Osteocyte (in vitro differentiated cells): ENCODE measurements around the gene MYO5C. TPM values are rescaled to one million over a fixed set of nuclear protein-coding genes. Genes with fewer than 3 reads are reported as not detected.

Source experiments
- DNase-seq: peaks from one replicate; pipeline ENCODE4 v3.0.0; 2021; ENCODE audit warnings: mixed read lengths; ENCODE audit not compliant: unreplicated experiment; ENCODE audit errors: extremely low spot score
- H3K27ac Mint-ChIP-seq: one replicate; pipeline ENCODE4 v1.8.0; 2021; ENCODE audit warnings: mild to moderate bottlenecking, mixed read lengths; ENCODE audit not compliant: unreplicated experiment
- H3K27me3 Mint-ChIP-seq: one replicate; pipeline ENCODE4 v1.8.0; 2021; ENCODE audit warnings: mixed read lengths; ENCODE audit not compliant: unreplicated experiment
- H3K36me3 Mint-ChIP-seq: one replicate; pipeline ENCODE4 v1.8.0; 2021; ENCODE audit warnings: mixed read lengths; ENCODE audit not compliant: unreplicated experiment
- H3K4me1 Mint-ChIP-seq: one replicate; pipeline ENCODE4 v1.8.0; 2021; ENCODE audit warnings: mixed read lengths; ENCODE audit not compliant: unreplicated experiment
- H3K4me3 Mint-ChIP-seq: one replicate; pipeline ENCODE4 v1.8.0; 2021; ENCODE audit warnings: mild to moderate bottlenecking, moderate library complexity, mixed read lengths; ENCODE audit not compliant: unreplicated experiment
- H3K9me3 Mint-ChIP-seq: one replicate; pipeline ENCODE4 v1.8.0; 2021; ENCODE audit warnings: mixed read lengths; ENCODE audit not compliant: unreplicated experiment
- total RNA-seq: library from RNA; stranded (reverse); gene quantifications from 2 replicates; pipeline ENCODE4 v1.2.1, GENCODE V29; 2021
- TF ChIP-seq, protein P1 (sequence below): fragments of 200-600 bp; sonication (generic); IDR thresholded peaks from 2 replicates; pipeline ENCODE4 v1.5.0; 2021; ENCODE audit warnings: antibody characterized with exemption, mild to moderate bottlenecking, moderate library complexity

MYO5C gene
- total RNA-seq, 1 donor from 2014 or later, result 4.0 TPM

GRCh38 chr15:52338891-52339290 is 43.3 kb upstream of the MYO5C start:
- no peaks in the 10 kb centered on the region for H3K27me3 Mint-ChIP-seq
- no peak overlapping the region for H3K4me3 Mint-ChIP-seq
- peaks cover 19% of the 10 kb centered on the region for H3K36me3 Mint-ChIP-seq

DNA sequence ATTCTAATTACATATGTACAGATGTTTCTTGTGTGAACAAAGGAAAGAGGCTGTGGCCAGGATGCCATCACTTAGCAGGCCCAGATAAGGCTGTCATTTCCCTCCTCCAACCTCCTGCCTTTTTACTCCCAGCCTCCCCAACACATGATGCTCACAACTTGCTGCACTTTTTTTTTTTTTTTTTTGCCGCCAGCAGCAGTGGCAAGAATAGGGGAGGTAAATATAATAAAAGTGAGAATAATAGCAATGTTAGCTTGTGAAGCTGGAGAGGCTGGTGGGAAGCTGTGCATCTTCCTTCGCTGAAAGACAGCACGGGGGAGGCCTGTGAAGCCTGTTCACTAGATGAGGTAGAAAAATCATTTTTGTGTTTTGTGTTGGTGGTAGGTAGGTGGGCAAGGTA is 42.5 kb upstream of the MYO5C start:
- H3K27me3 Mint-ChIP-seq, result no peaks in the 10 kb centered on the region
- H3K27ac Mint-ChIP-seq, result no peak overlapping the region
- H3K4me1 Mint-ChIP-seq, result peaks cover 26% of the 10 kb centered on the region
- no peaks in the 10 kb centered on the region for H3K9me3 Mint-ChIP-seq
- DNase-seq, result no peak
- peaks cover 19% of the 10 kb centered on the region for H3K36me3 Mint-ChIP-seq
- TF ChIP-seq, protein P1, sequence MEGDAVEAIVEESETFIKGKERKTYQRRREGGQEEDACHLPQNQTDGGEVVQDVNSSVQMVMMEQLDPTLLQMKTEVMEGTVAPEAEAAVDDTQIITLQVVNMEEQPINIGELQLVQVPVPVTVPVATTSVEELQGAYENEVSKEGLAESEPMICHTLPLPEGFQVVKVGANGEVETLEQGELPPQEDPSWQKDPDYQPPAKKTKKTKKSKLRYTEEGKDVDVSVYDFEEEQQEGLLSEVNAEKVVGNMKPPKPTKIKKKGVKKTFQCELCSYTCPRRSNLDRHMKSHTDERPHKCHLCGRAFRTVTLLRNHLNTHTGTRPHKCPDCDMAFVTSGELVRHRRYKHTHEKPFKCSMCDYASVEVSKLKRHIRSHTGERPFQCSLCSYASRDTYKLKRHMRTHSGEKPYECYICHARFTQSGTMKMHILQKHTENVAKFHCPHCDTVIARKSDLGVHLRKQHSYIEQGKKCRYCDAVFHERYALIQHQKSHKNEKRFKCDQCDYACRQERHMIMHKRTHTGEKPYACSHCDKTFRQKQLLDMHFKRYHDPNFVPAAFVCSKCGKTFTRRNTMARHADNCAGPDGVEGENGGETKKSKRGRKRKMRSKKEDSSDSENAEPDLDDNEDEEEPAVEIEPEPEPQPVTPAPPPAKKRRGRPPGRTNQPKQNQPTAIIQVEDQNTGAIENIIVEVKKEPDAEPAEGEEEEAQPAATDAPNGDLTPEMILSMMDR, result no peak
- H3K4me3 Mint-ChIP-seq, result no peak overlapping the region

More at GRCh38 chr15:52338891-52339290, 43.3 kb upstream of the MYO5C start:
- TF ChIP-seq, protein P1, result no peak
- no peak for DNase-seq
- Mint-ChIP-seq H3K4me1 (peaks cover 28% of the 10 kb centered on the region), H3K27ac (no peak overlapping the region), H3K9me3 (no peaks in the 10 kb centered on the region)

- DNase-seq, result no peak
- peaks cover 26% of the 10 kb centered on the region for H3K4me1 Mint-ChIP-seq
- TF ChIP-seq, protein P1, result no peak
- H3K9me3 Mint-ChIP-seq, result no peaks in the 10 kb centered on the region
- H3K36me3 Mint-ChIP-seq, result peaks cover 21% of the 10 kb centered on the region
- H3K27ac Mint-ChIP-seq, result peak overlapping the region; percentile 24
- no peak overlapping the region for H3K4me3 Mint-ChIP-seq
- H3K27me3 Mint-ChIP-seq, result no peaks in the 10 kb centered on the region
These were observed 41.7 kb upstream of the MYO5C start for GRCh38 chr15:52337198-52337853.

GRCh38 chr15:52336529-52336928 is 40.9 kb upstream of the MYO5C start:
- Mint-ChIP-seq H3K4me1 (peaks cover 26% of the 10 kb centered on the region), H3K27me3 (no peaks in the 10 kb centered on the region), H3K27ac (no peak overlapping the region)

GRCh38 chr15:52334491-52335160 is 39.0 kb upstream of the MYO5C start:
- Mint-ChIP-seq H3K9me3 (no peaks in the 10 kb centered on the region), H3K36me3 (peaks cover 21% of the 10 kb centered on the region), H3K4me3 (no peak overlapping the region), H3K27me3 (no peaks in the 10 kb centered on the region), H3K27ac (no peak overlapping the region), H3K4me1 (peaks cover 27% of the 10 kb centered on the region)
- no peak for DNase-seq
- TF ChIP-seq, protein P1, result no peak

More at GRCh38 chr15:52336529-52336928, 40.9 kb upstream of the MYO5C start:
- TF ChIP-seq, protein P1, result peak; percentile 38
- DNase-seq, result no peak
- no peaks in the 10 kb centered on the region for H3K9me3 Mint-ChIP-seq
- peaks cover 21% of the 10 kb centered on the region for H3K36me3 Mint-ChIP-seq
- no peak overlapping the region for H3K4me3 Mint-ChIP-seq
